Tibial artery (tissue), 4 donors: ENCODE data around the gene IL3RA.
"Not testable (repeated sequence)": the region's sequence is repeated elsewhere in the genome, so short reads cannot be mapped to it uniquely, and the experiment has no call there.

Source experiments
- DNase-seq, 2 donors: peaks; one replicate each; pipeline ENCODE4 v3.0.0-alpha.2; 2019
- H3K27ac ChIP-seq, 2 donors: fragments of 200-600 bp; sonication (generic) in 1 of 2; 1 replicate in 1 of 2; 2 replicates in 1 of 2; pipeline ENCODE4 v1.5.1; 2018 to 2019; ENCODE audit warnings: mild to moderate bottlenecking in 1 of 2
- H3K27me3 ChIP-seq, 2 donors: fragments of 200-600 bp; sonication (generic) in 1 of 2; one replicate each; pipeline versions ENCODE4 v1.5.1 to v1.6.0; 2016 to 2019
- H3K36me3 ChIP-seq, 3 donors: fragments of 200-600 bp; sonication (generic) in 2 of 3; one replicate each; pipeline ENCODE4 v1.5.1; 2016 to 2019; ENCODE audit warnings: mild to moderate bottlenecking in 2 of 3
- H3K4me1 ChIP-seq, 4 donors: fragments of 200-600 bp; sonication (generic) in 2 of 4; 1 replicate in 3 of 4; 2 replicates in 1 of 4; pipeline ENCODE4 v1.5.1; 2016 to 2019
- H3K4me3 ChIP-seq, 2 donors: fragments of 200-600 bp; sonication (generic) in 1 of 2; 1 replicate in 1 of 2; 2 replicates in 1 of 2; pipeline ENCODE4 v1.5.1; 2018 to 2019; ENCODE audit warnings: mild to moderate bottlenecking in 2 of 2
- H3K9me3 ChIP-seq, 3 donors: fragments of 200-600 bp; sonication (generic) in 1 of 3; one replicate each; pipeline ENCODE4 v1.5.1; 2016 to 2019
- CTCF ChIP-seq, 2 experiments: fragments of 200-600 bp in 1 of 2; fragments of 450-650 bp in 1 of 2; IDR thresholded peaks; one replicate each; pipeline ENCODE4 v1.5.1; 2017 to 2019; ENCODE audit warnings: antibody characterized with exemption in 2 of 2, mild to moderate bottlenecking in 1 of 2, moderate library complexity in 1 of 2
- intact Hi-C: fragments of 100-400 bp; cut with DNase I; formaldehyde crosslinking; loops from one replicate; pipeline ENCODE4 v1.15.0; 2023; ENCODE audit warnings: low total_unique reads

IL3RA gene

GRCh38 chrX:1423215-1423614 lies 86.6 kb downstream of the IL3RA start:
- Histone ChIP-seq H3K4me3 (no peak overlapping the region), H3K4me1 (no peaks in the 10 kb centered on the region), H3K36me3 (peaks cover 64 to 89% (median 87%) of the 10 kb centered on the region in 3 donors), H3K9me3 (peaks cover 0 to 17% (median 16%) of the 10 kb centered on the region in 3 donors), H3K27me3 (no peaks in the 10 kb centered on the region), H3K27ac (no peak overlapping the region)
- DNase-seq, result peak in 1 of 2 donors; percentile 7
- TF ChIP-seq CTCF (IDR thresholded peaks at IDR 0.05), result no peak
- intact Hi-C loops, result no loop called here

GRCh38 chrX:1424147-1424851 lies 87.7 kb downstream of the IL3RA start:
- H3K4me3 ChIP-seq, result no peak overlapping the region
- H3K36me3 ChIP-seq, result peaks cover 55 to 79% (median 78%) of the 10 kb centered on the region in 3 donors
- DNase-seq, result no peak
- no peaks in the 10 kb centered on the region for H3K4me1 ChIP-seq
- H3K27ac ChIP-seq, result no peak overlapping the region
- TF ChIP-seq CTCF (IDR thresholded peaks at IDR 0.05), result no peak
- peaks cover 0 to 16% (median 13%) of the 10 kb centered on the region in 3 donors for H3K9me3 ChIP-seq
- no peaks in the 10 kb centered on the region for H3K27me3 ChIP-seq
- intact Hi-C loops, result no loop called here

GRCh38 chrX:1425381-1425780 lies 88.8 kb downstream of the IL3RA start:
- Histone ChIP-seq H3K36me3 (peaks cover 53 to 73% (median 72%) of the 10 kb centered on the region in 3 donors), H3K4me1 (no peaks in the 10 kb centered on the region), H3K27me3 (no peaks in the 10 kb centered on the region), H3K4me3 (no peak overlapping the region), H3K27ac (no peak overlapping the region), H3K9me3 (peaks cover 0 to 16% (median 13%) of the 10 kb centered on the region in 3 donors)
- no peak for TF ChIP-seq CTCF (IDR thresholded peaks at IDR 0.05)
- DNase-seq, result peak in 1 of 2 donors; percentile 41
- intact Hi-C loops, result no loop called here

GRCh38 chrX:1426321-1426720 lies 89.7 kb downstream of the IL3RA start:
- H3K4me3 ChIP-seq, H3K27me3 ChIP-seq, H3K4me1 ChIP-seq, intact Hi-C loops, H3K27ac ChIP-seq: not testable (repeated sequence)
- Histone ChIP-seq H3K9me3 (peaks cover 0 to 16% (median 13%) of the 10 kb centered on the region in 3 donors), H3K36me3 (peaks cover 45 to 64% (median 62%) of the 10 kb centered on the region in 3 donors)
- DNase-seq, result peak in 1 of 2 donors; percentile 49

- DNase-seq, result peak in 1 of 2 donors; percentile 62
- Histone ChIP-seq H3K27me3 (no peaks in the 10 kb centered on the region), H3K27ac (no peak overlapping the region), H3K4me1 (no peaks in the 10 kb centered on the region), H3K9me3 (peaks cover 0 to 4% (median 2%) of the 10 kb centered on the region in 3 donors), H3K36me3 (peaks cover 36 to 59% (median 54%) of the 10 kb centered on the region in 3 donors), H3K4me3 (no peak overlapping the region)
- intact Hi-C loops, result no loop called here
- TF ChIP-seq CTCF (IDR thresholded peaks at IDR 0.05), result no peak
Observed at GRCh38 chrX:1427756-1428155, 91.2 kb downstream of the IL3RA start.

GRCh38 chrX:1430451-1430850 lies 93.9 kb downstream of the IL3RA start:
- DNase-seq, result no peak
- H3K4me3 ChIP-seq, result no peak overlapping the region
- no peaks in the 10 kb centered on the region for H3K27me3 ChIP-seq
- intact Hi-C loops, result no loop called here
- no peak for TF ChIP-seq CTCF (IDR thresholded peaks at IDR 0.05)
- H3K4me1 ChIP-seq, result no peaks in the 10 kb centered on the region
- H3K27ac ChIP-seq, result no peak overlapping the region
- H3K9me3 ChIP-seq, result no peaks in the 10 kb centered on the region
- H3K36me3 ChIP-seq, result peaks cover 34 to 59% (median 52%) of the 10 kb centered on the region in 3 donors
